MG63 (cell line): Measurements from ENCODE around the gene CCDC201. TPM values are rescaled to one million over a fixed set of nuclear protein-coding genes. Genes with fewer than 3 reads are reported as not detected.
A peak's percentile ranks its signal among the peaks of the same experiment; 100 is the strongest.
"Not testable (repeated sequence)": the region's sequence is repeated elsewhere in the genome, so short reads cannot be mapped to it uniquely, and the experiment has no call there.

Experiments
- DNase-seq: peaks from one replicate; pipeline ENCODE4 v3.0.0-alpha.2; 2020
- H3K27me3 ChIP-seq: fragments of 250-450 bp; sonication (Bioruptor Pico); 2 replicates; pipeline ENCODE4 v1.5.1; 2020; ENCODE audit warnings: mild to moderate bottlenecking, moderate library complexity
- H3K36me3 ChIP-seq: fragments of 250-450 bp; sonication (Bioruptor Pico); 2 replicates; pipeline ENCODE4 v1.5.1; 2020; ENCODE audit warnings: mild to moderate bottlenecking, moderate library complexity
- H3K4me3 ChIP-seq: fragments of 250-450 bp; sonication (Bioruptor Pico); 2 replicates; pipeline ENCODE4 v1.5.1; 2020; ENCODE audit warnings: mild to moderate bottlenecking, moderate library complexity
- H3K9me3 ChIP-seq: fragments of 250-450 bp; sonication (Bioruptor Pico); 2 replicates; pipeline ENCODE4 v1.5.1; 2020; ENCODE audit warnings: mild to moderate bottlenecking, moderate library complexity
- total RNA-seq: library from RNA; depleted of rRNA; stranded (reverse); fragments of >200 nt; shearing (Covaris generic); gene quantifications from 2 replicates; pipeline ENCODE4 v1.2.3, GENCODE V29; 2014; ENCODE audit warnings: low replicate concordance

Gene CCDC201
- total RNA-seq, 1 experiment from 2014 or later, result not detected

- H3K4me3 ChIP-seq, H3K36me3 ChIP-seq, H3K27me3 ChIP-seq, DNase-seq, H3K9me3 ChIP-seq: not testable (repeated sequence)
Measured at GRCh38 chr7:45856888-45857287, 16.0 kb downstream of the CCDC201 start.

GRCh38 chr7:45855680-45856079 lies 17.2 kb downstream of the CCDC201 start:
- H3K9me3 ChIP-seq, DNase-seq, H3K27me3 ChIP-seq, H3K36me3 ChIP-seq, H3K4me3 ChIP-seq: not testable (repeated sequence)

- DNase-seq, H3K27me3 ChIP-seq, H3K4me3 ChIP-seq, H3K9me3 ChIP-seq, H3K36me3 ChIP-seq: not testable (repeated sequence)
Measured at GRCh38 chr7:45853491-45853890, 19.4 kb downstream of the CCDC201 start.

GRCh38 chr7:45852984-45853383 lies 19.9 kb downstream of the CCDC201 start:
- not testable (repeated sequence) for H3K9me3 ChIP-seq, H3K36me3 ChIP-seq, DNase-seq, H3K27me3 ChIP-seq, H3K4me3 ChIP-seq

GRCh38 chr7:45848734-45849133 lies 24.1 kb downstream of the CCDC201 start:
- not testable (repeated sequence) for H3K27me3 ChIP-seq, DNase-seq, H3K9me3 ChIP-seq, H3K36me3 ChIP-seq, H3K4me3 ChIP-seq

GRCh38 chr7:45846536-45846935 lies 26.3 kb downstream of the CCDC201 start:
- H3K36me3 ChIP-seq, H3K27me3 ChIP-seq, H3K4me3 ChIP-seq, H3K9me3 ChIP-seq: not testable (repeated sequence)
- DNase-seq, result peak; percentile 23

- not testable (repeated sequence) for H3K4me3 ChIP-seq, H3K36me3 ChIP-seq, DNase-seq, H3K9me3 ChIP-seq, H3K27me3 ChIP-seq
Measured at GRCh38 chr7:45841926-45842717, 30.8 kb downstream of the CCDC201 start.

GRCh38 chr7:45838852-45839251 lies 34.0 kb downstream of the CCDC201 start:
- H3K4me3 ChIP-seq, H3K27me3 ChIP-seq, H3K9me3 ChIP-seq, H3K36me3 ChIP-seq, DNase-seq: not testable (repeated sequence)

GRCh38 chr7:45832433-45833177 lies 40.3 kb downstream of the CCDC201 start:
- not testable (repeated sequence) for H3K36me3 ChIP-seq, DNase-seq, H3K27me3 ChIP-seq, H3K9me3 ChIP-seq, H3K4me3 ChIP-seq

- DNase-seq, H3K9me3 ChIP-seq, H3K36me3 ChIP-seq: not testable (repeated sequence)
Measured at GRCh38 chr7:45829846-45830245, 43.0 kb downstream of the CCDC201 start.

GRCh38 chr7:45827731-45828130 lies 45.2 kb downstream of the CCDC201 start:
- H3K27me3 ChIP-seq, result not testable (repeated sequence)

More at GRCh38 chr7:45829846-45830245, 43.0 kb downstream of the CCDC201 start:
- H3K4me3 ChIP-seq, H3K27me3 ChIP-seq: not testable (repeated sequence)

GRCh38 chr7:45826550-45826949 lies 46.3 kb downstream of the CCDC201 start:
- not testable (repeated sequence) for H3K27me3 ChIP-seq, H3K9me3 ChIP-seq, H3K36me3 ChIP-seq, H3K4me3 ChIP-seq, DNase-seq

More at GRCh38 chr7:45827731-45828130, 45.2 kb downstream of the CCDC201 start:
- H3K9me3 ChIP-seq, H3K36me3 ChIP-seq, DNase-seq, H3K4me3 ChIP-seq: not testable (repeated sequence)

GRCh38 chr7:45818763-45819162 lies 54.1 kb downstream of the CCDC201 start:
- DNase-seq, H3K4me3 ChIP-seq, H3K9me3 ChIP-seq, H3K36me3 ChIP-seq, H3K27me3 ChIP-seq: not testable (repeated sequence)

GRCh38 chr7:45817913-45818312 lies 55.0 kb downstream of the CCDC201 start:
- H3K4me3 ChIP-seq, H3K27me3 ChIP-seq, DNase-seq, H3K36me3 ChIP-seq, H3K9me3 ChIP-seq: not testable (repeated sequence)

- not testable (repeated sequence) for H3K36me3 ChIP-seq, H3K9me3 ChIP-seq, DNase-seq, H3K27me3 ChIP-seq, H3K4me3 ChIP-seq
Measured at GRCh38 chr7:45817016-45817415, 55.9 kb downstream of the CCDC201 start.

- H3K27me3 ChIP-seq, H3K4me3 ChIP-seq, DNase-seq, H3K9me3 ChIP-seq, H3K36me3 ChIP-seq: not testable (repeated sequence)
Measured at GRCh38 chr7:45814216-45815118, 58.4 kb downstream of the CCDC201 start.

- not testable (repeated sequence) for DNase-seq, H3K9me3 ChIP-seq, H3K4me3 ChIP-seq, H3K27me3 ChIP-seq, H3K36me3 ChIP-seq
Measured at GRCh38 chr7:45813771-45814170, 59.1 kb downstream of the CCDC201 start.
